ENCODE results near the gene REEP3.

- TF ChIP-seq EZH2 (IDR thresholded peaks at IDR 0.05; ENCODE audit: insufficient read depth, poor library complexity, severe bottlenecking): no peak
- no peak for TF ChIP-seq EZH2phosphoT487 (IDR thresholded peaks at IDR 0.05; ENCODE audit: insufficient read depth, low read depth)
These were observed 152.6 kb downstream of the REEP3 start for GRCh38 chr10:63673846-63674245.
